ENCODE data around the gene RPSA.

DNA sequence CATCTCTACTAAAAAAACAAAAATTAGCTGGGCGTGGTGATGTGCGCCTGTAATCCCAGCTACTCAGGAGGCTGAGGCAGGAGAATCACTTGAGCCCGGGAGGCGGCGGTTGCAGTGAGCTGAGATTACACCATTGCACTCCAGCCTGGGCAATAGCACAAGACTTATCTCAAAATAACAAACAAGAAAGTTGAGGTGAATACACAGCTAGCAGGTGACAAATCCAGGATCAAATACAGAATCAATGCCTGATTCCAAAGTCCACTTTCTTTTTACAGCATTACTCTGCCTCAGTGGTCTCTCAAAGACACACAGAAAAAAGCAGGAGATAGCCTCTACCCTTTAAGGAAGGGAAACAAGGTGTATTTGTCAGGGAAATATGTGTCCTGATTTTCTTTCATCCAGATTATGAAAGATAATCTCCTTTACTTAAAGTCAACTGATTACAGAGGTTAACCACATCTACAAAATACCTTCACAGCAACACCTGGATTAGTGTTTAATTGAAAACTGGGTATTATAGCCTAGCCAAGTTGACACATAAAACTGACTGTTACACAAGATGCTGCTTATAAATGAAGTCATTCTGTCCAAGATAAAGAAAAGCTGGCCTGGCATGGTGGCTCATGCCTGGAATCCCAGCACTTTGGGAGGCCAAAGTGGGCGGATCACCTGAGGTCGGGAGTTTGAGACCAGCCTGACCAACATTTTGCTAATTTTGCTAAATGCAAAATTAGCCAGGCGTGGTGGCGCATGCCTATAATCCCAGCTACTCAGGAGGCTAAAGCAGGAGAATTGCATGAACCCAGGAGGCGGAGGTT, 27.4 kb upstream of the RPSA start:
- no peak for TF ChIP-seq ELF4 (CRISPR knock-in tag; IDR thresholded peaks at IDR 0.05; ENCODE audit: low read depth)
- no peak for TF ChIP-seq E2F1 (CRISPR knock-in tag; IDR thresholded peaks at IDR 0.05)
- no peak for TF ChIP-seq ZNF232 (CRISPR knock-in tag; IDR thresholded peaks at IDR 0.05)
- TF ChIP-seq, protein P1, sequence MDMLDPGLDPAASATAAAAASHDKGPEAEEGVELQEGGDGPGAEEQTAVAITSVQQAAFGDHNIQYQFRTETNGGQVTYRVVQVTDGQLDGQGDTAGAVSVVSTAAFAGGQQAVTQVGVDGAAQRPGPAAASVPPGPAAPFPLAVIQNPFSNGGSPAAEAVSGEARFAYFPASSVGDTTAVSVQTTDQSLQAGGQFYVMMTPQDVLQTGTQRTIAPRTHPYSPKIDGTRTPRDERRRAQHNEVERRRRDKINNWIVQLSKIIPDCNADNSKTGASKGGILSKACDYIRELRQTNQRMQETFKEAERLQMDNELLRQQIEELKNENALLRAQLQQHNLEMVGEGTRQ (CRISPR knock-in tag; IDR thresholded peaks at IDR 0.05), result no peak
- TF ChIP-seq, protein P2, sequence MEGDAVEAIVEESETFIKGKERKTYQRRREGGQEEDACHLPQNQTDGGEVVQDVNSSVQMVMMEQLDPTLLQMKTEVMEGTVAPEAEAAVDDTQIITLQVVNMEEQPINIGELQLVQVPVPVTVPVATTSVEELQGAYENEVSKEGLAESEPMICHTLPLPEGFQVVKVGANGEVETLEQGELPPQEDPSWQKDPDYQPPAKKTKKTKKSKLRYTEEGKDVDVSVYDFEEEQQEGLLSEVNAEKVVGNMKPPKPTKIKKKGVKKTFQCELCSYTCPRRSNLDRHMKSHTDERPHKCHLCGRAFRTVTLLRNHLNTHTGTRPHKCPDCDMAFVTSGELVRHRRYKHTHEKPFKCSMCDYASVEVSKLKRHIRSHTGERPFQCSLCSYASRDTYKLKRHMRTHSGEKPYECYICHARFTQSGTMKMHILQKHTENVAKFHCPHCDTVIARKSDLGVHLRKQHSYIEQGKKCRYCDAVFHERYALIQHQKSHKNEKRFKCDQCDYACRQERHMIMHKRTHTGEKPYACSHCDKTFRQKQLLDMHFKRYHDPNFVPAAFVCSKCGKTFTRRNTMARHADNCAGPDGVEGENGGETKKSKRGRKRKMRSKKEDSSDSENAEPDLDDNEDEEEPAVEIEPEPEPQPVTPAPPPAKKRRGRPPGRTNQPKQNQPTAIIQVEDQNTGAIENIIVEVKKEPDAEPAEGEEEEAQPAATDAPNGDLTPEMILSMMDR (IDR thresholded peaks at IDR 0.05), result no peak
- TF ChIP-seq CREB1 (CRISPR knock-in tag; IDR thresholded peaks at IDR 0.05), result no peak
- TF ChIP-seq NFATC4 (CRISPR knock-in tag; IDR thresholded peaks at IDR 0.05), result no peak
- TF ChIP-seq ZNF512 (CRISPR knock-in tag; IDR thresholded peaks at IDR 0.05; ENCODE audit: borderline replicate concordance), result no peak
- TF ChIP-seq, protein P3, sequence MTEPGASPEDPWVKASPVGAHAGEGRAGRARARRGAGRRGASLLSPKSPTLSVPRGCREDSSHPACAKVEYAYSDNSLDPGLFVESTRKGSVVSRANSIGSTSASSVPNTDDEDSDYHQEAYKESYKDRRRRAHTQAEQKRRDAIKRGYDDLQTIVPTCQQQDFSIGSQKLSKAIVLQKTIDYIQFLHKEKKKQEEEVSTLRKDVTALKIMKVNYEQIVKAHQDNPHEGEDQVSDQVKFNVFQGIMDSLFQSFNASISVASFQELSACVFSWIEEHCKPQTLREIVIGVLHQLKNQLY (CRISPR knock-in tag; IDR thresholded peaks at IDR 0.05), result no peak
- no peak for TF ChIP-seq NR3C1 (CRISPR knock-in tag; conservative IDR thresholded peaks at IDR 0.05; ENCODE audit: low read depth)
- TF ChIP-seq, protein P4, sequence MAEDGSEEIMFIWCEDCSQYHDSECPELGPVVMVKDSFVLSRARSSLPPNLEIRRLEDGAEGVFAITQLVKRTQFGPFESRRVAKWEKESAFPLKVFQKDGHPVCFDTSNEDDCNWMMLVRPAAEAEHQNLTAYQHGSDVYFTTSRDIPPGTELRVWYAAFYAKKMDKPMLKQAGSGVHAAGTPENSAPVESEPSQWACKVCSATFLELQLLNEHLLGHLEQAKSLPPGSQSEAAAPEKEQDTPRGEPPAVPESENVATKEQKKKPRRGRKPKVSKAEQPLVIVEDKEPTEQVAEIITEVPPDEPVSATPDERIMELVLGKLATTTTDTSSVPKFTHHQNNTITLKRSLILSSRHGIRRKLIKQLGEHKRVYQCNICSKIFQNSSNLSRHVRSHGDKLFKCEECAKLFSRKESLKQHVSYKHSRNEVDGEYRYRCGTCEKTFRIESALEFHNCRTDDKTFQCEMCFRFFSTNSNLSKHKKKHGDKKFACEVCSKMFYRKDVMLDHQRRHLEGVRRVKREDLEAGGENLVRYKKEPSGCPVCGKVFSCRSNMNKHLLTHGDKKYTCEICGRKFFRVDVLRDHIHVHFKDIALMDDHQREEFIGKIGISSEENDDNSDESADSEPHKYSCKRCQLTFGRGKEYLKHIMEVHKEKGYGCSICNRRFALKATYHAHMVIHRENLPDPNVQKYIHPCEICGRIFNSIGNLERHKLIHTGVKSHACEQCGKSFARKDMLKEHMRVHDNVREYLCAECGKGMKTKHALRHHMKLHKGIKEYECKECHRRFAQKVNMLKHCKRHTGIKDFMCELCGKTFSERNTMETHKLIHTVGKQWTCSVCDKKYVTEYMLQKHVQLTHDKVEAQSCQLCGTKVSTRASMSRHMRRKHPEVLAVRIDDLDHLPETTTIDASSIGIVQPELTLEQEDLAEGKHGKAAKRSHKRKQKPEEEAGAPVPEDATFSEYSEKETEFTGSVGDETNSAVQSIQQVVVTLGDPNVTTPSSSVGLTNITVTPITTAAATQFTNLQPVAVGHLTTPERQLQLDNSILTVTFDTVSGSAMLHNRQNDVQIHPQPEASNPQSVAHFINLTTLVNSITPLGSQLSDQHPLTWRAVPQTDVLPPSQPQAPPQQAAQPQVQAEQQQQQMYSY (CRISPR knock-in tag; IDR thresholded peaks at IDR 0.05), result no peak
- no peak for TF ChIP-seq ETV6 (CRISPR knock-in tag; IDR thresholded peaks at IDR 0.05)
- no peak for TF ChIP-seq NFYB (CRISPR knock-in tag; conservative IDR thresholded peaks at IDR 0.05; ENCODE audit: low read depth)
- TF ChIP-seq, protein P5, sequence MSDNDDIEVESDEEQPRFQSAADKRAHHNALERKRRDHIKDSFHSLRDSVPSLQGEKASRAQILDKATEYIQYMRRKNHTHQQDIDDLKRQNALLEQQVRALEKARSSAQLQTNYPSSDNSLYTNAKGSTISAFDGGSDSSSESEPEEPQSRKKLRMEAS (CRISPR knock-in tag; IDR thresholded peaks at IDR 0.05), result no peak

Data from WTC11 (cell line).